Stimulated activated naive CD4-positive, alpha-beta T cell (primary cell): ENCODE results near the gene PPFIA3.
"Not testable (repeated sequence)": the region's sequence is repeated elsewhere in the genome, so short reads cannot be mapped to it uniquely, and the experiment has no call there.

Experiments used
- DNase-seq, 6 experiments: peaks; one replicate each; lab custom pipeline; 2025; lab: John Stamatoyannopoulos, UW

The PPFIA3 gene

DNA sequence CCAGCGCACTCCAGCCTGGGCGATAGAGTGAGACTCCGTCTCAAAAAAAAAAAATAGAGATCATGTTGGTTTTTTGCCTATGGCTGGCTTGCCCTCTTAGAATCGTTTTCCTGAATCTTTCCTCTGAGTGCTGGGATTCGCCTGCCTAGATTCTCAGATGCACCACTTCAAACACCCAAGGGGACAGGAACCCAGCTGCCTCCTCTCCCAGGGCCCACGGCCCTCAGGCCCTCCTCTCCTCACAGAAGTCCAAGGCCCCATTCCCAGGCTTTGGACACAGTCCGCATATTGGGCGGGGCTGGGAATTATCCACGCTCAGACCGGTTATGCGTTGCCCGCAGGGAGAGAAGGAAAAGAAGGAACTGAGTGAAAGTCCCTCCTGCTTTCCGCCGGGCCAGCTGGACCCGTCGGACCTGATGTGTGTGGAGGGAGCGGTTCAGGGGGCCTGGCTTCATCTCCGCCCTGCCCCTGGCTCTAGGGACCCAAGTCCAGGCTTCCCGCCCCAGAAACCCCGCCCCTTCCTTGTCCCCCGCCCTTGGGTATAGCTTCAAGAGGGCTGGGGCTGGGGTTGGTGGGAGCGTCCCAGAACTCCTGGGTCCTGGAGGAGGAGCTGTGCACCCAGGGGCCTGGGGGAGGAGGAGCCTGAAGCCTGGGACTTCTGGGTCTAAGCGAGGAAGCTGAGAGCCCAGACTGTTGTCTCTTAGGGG lies 5.8 kb downstream of the PPFIA3 start:
- DNase-seq: no peak

DNA sequence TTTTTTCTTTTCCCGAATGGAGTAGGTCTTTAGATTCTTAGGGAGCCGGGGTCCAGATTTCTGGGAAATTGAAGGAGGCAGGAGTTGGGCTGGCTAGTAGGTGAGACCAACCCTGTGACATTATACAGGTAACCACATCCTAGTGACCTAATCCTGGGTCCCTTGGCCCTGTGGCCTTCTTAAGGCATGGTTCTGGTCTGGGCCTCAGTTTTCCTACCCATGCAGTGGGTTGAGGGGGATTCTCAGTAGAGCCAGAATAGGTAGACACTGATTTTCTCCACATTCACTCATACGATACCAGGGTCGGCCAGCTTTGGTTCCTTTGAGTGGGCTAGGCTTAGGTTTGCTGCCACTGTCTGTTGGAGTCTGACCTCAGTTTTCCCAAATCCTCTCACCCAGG lies 7.2 kb downstream of the PPFIA3 start:
- DNase-seq: no peak

GRCh38 chr19:49127225-49127624 lies 7.9 kb downstream of the PPFIA3 start:
- DNase-seq: not testable (repeated sequence)

DNA sequence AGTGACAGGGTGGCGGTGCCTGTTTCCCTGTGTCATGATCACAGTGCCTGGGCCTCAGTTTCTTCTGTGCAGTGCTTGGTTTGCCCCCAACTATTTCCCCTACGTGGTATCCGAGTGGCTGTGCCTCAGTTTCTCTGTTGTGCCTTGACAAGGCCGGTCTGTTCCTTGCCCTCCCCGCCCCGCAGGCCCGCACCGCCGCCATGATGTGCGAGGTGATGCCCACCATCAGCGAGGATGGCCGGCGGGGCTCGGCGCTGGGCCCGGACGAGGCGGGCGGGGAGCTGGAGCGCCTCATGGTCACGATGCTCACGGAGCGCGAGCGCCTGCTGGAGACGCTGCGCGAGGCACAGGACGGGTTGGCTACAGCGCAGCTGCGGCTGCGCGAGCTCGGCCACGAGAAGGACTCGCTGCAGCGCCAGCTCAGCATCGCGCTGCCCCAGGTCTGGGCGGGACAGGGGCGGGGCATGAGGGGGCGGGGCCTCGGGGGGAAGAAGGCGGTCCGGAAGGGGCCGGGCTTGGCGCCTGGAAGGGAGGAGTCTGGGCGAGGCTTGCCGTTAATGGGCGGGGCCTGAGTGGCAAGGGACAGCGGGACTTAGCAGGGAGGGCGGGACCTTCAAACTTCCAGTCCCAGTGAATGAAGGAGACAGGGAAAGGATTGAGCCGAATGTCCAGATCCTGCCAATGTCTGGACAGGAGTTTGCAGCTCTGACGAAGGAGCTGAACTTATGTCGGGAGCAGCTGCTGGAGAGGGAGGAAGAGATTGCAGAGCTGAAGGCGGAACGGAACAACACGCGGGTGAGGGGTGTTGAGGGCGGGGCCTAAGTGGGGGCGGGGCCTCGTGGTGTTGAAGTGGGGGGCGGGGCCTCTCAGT lies 8.6 kb downstream of the PPFIA3 start:
- DNase-seq: peak; percentile 92 to 97 (median 95)

- no peak for DNase-seq
Observed at GRCh38 chr19:49128545-49129237, 9.3 kb downstream of the PPFIA3 start.

DNA sequence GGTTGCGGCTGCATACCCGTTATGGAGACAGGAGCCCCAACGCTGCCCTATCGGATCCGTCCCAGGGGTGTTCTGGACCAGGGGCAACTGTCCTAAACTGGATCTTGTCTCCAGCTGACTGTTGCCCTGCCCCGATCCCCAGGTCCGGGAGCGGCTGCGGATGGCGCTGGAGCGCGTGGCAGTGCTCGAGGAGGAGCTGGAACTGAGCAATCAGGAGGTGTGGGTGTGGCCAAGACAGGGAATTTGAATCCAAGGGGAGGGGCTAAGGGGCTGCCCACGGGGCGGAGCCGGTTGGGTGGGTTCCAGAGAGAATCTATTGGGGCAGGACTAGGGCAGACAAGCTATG lies 9.9 kb downstream of the PPFIA3 start:
- no peak for DNase-seq

DNA sequence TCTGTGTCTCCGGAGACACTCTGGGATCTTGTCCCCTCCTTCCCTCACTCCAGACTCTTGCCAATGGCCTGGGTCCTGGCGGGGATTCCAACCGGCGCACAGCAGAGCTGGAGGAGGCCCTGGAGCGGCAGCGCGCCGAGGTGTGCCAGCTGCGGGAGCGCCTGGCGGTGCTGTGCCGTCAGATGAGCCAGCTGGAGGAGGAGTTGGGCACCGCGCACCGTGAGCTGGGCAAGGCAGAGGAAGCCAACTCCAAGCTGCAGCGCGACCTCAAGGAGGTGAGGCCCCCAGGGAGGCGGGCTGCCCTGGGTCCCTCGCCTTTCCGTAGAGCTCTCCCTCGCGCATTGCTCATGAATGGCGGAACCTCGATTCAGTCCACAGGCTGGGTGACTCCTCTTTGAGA lies 11.0 kb downstream of the PPFIA3 start:
- no peak for DNase-seq

DNA sequence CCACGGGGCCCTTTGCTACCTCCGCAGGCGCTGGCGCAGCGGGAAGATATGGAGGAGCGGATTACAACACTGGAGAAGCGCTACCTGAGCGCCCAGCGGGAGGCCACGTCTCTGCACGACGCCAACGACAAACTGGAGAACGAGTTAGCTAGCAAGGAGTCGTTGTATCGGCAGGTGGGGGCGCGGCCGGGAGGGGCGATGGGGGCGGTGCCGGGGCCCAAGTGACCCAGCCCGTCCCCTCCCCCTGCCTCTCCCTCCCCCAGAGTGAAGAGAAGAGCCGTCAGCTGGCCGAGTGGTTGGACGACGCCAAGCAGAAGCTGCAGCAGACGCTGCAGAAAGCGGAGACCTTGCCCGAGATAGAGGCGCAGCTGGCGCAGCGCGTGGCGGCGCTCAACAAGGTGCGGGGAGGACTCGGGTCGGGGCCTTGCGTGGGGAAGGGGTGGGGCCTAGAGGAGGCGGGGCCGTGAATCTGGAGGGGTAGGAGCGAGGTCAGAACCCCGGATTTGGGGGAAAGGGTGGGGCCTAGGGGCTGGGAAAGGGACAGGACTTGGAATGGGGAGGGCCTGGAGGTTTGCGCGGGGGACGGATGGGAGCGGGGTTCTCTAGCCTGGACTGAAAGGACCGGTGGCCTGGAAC lies 13.7 kb downstream of the PPFIA3 start:
- peak in 5 of 6 experiments; percentile 26 to 58 (median 46) for DNase-seq

DNA sequence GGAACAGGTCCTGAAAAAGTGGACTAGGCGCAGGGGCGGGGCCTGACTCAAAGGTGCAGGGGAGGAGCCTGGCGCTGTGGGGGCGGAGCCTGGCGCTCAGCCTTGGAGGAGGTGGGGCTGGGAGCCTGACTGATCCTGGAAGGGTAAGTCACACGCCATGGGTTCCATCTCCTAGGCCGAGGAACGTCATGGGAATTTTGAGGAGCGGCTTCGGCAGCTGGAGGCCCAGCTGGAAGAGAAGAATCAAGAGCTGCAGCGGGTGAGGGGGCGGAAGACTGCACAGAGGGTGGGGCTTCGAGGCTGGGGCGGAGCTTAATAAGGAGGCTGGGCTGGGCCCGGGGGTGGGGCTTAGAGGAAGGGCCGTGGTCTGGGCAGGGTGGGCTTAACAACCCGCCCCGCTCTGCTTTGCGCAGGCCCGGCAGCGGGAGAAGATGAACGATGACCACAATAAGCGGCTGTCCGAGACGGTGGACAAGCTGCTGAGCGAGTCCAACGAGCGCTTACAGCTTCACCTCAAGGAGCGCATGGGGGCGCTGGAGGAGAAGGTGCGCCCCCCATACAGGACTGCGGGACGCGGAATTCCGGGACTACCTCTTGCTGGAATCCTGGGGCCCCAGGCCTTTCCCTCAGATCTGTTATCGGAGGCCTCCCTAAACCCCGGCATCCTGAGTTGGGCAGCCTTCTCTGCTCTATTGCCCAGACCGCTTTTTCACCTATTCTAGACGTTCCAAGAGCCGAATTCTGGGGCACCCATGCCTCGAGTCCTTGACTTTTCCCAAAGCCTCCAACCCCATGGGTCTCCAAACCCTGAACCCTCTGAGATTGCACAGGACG lies 14.5 kb downstream of the PPFIA3 start:
- DNase-seq: peak; percentile 35 to 62 (median 48)

DNA sequence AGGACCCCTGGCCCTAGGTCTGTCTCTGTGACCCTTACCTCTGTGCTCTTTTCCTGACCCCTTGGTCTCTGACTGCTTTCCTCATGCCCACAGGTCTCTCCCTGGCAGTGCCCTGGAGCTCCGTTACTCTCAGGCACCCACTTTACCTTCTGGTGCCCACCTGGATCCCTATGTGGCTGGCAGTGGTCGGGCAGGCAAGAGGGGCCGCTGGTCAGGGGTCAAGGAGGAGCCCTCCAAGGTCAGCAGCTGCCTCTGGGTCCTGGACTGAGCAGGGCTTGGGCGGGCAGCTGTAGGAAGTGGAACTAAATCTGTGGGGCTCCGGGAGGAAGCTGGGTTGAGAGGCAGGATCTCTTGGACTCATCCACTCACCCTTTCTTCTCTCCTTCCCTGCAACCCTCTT lies 16.3 kb downstream of the PPFIA3 start:
- no peak for DNase-seq

GRCh38 chr19:49136771-49137171 lies 17.4 kb downstream of the PPFIA3 start:
- no peak for DNase-seq

DNA sequence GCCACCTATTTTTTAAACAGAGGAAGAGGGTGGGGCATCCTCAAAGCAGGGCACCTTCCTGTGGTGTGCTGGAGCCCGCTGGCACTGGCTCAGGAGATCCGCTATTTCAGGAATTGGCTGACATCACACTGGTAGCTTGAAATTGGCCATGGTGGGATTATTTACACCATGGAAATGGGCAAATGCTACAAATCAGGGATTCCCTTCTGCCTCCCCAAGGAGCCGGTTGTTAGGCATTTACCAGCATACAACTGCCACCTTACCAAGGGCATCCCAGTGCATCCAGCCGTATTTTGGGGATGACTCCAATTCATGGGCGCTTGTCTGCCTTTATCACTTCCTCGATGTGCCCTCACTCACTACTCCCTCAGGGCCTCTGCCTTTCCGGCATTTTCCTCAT lies 21.6 kb downstream of the PPFIA3 start:
- no peak for DNase-seq

DNA sequence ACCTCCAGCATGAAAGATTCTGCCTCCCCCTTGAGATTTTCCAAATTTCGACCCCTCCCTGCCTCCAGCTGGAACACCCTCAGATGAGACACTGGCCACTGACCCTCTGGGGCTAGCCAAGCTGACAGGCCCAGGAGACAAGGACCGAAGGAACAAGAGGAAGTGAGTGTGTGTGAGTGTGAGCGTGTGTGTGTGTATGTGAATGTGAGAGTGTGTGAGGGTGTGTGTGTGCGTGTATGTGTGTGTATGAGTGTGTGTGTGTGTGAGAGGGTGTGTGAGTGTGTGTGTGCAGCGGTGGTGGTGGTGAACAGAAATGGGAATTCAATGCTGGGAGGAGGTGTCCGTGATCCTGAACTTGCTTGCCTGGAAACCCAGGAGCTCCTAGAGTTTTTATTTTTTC lies 22.0 kb downstream of the PPFIA3 start:
- no peak for DNase-seq

GRCh38 chr19:49142866-49143335 lies 23.6 kb downstream of the PPFIA3 start:
- DNase-seq: peak in 5 of 6 experiments; percentile 12 to 37 (median 34)

- peak; percentile 55 to 82 (median 74) for DNase-seq
Observed at GRCh38 chr19:49145573-49146407, 26.4 kb downstream of the PPFIA3 start.

DNA sequence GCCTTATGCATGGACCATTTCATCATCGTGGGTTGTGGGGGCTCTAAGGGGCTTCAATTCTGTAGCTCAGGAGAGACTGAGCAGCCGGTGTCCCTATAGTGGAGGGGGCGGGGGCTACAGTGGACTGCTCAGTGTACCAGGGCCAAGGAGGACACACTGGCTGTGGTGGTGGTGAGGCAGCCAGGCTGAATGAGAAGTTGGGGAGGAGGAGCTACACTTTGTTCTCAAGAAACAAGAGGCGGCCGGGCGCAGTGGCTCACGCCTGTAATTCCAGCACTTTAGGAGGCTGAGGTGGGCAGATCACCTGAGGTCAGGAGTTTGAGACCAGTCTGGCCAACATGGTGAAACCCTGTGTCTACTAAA lies 27.0 kb downstream of the PPFIA3 start:
- peak in 1 of 6 experiments; percentile 32 for DNase-seq

- DNase-seq: no peak
Observed at GRCh38 chr19:49148044-49148682, 28.8 kb downstream of the PPFIA3 start.

DNA sequence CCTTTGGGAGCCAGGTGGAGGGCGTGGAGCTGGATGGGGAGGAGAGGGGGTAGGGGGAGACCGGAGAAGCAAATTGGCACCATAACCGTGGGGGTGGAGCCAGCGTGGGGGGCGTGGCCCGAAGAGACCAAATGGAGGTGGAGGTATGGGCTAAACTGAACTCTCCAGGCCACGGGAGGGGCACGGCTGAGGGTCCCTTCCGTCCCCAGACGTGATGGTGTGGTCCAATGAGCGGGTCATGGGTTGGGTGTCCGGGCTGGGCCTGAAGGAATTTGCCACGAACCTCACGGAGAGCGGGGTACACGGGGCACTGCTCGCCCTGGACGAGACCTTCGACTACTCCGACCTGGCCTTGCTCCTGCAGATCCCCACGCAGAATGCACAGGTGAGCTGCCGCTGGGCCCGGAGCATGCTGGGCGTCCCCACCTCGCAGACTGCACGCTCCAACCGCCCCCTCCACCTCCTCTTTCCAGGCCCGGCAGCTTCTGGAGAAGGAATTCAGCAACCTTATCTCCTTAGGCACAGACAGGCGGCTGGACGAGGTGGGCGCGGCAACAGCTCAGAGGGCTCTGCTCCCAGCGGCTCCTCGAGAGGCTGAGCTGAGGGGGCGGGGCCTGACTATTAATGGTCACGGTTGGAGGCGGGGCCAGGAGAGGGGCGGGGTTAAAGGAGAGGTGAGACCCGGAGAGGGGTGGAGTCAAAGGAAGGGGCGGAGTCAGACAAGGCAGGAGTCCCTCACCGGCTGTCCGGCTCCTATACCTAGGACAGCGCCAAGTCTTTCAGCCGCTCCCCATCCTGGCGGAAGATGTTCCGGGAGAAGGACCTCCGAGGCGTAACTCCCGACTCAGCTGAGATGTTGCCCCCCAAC lies 29.7 kb downstream of the PPFIA3 start:
- DNase-seq: peak; percentile 28 to 80 (median 58)

- no peak for DNase-seq
Observed at GRCh38 chr19:49149652-49150105, 30.3 kb downstream of the PPFIA3 start.
